Stimulated activated CD4-positive, alpha-beta T cell treated with anti-CD3 and anti-CD28 coated beads, Interleukin-2, amount 100 ng/mL, for 48 hours (primary cell): ENCODE results near the gene CAV2.

Experiments used
- DNase-seq, 2 donors: peaks; one replicate each; pipeline ENCODE4 v3.0.0-alpha.2; 2020

Gene CAV2

DNA sequence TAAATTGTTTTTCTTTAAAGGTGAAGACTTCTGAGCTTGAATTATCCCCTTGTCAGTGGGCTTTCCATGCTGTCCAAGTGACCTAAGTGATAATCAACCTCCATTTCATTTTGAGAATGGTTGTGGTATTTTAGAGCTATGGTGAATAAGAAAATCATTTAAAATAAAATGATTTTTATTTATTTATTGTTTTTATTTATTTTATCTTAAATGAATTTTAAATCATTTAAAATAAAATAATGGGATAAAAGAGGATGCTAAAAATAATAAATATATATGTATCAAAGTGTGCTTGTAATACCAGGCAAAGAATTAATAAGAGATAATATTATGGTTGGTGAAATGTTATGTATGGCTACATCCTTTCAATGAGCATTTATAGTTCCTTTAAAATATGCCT, 49.8 kb downstream of the CAV2 start:
- DNase-seq, result no peak

DNA sequence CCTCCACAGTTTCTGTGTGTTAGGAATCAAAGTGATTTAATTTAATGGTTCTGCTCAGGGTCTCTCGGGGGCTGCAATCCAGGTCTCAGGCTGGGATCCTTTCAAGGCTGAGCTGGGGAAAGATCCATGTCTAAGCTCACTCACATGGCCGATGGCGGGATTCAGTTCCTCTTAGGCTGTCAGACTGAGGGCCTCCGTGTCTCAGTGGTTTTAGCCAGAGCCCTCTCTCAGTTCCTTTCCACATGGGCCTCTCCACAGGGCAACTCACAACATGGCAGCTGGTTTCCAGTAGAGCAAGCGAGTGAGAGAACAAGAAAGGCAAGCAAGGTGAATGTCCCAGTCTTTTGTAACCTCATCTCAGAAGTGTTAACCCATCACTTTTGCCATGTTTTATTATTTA, 52.2 kb downstream of the CAV2 start:
- no peak for DNase-seq

DNA sequence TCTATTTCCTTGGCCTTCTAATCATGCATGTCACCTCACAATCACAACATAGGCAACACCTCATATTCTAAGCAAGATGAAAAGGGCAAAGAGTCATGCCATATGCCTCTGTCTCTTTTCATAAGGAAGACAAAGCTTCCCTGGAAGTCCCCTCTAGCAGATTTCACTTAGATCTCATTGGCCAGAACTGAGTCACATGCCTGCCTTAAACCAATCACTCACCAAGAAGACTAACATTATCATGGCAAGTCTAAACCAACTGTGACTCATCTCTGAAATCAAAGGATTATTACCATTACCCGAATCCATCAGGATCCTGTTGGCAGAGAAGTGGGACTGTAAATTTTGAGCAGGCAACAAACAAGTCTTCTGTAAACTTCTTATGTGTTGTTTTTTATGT, 53.1 kb downstream of the CAV2 start:
- no peak for DNase-seq

DNA sequence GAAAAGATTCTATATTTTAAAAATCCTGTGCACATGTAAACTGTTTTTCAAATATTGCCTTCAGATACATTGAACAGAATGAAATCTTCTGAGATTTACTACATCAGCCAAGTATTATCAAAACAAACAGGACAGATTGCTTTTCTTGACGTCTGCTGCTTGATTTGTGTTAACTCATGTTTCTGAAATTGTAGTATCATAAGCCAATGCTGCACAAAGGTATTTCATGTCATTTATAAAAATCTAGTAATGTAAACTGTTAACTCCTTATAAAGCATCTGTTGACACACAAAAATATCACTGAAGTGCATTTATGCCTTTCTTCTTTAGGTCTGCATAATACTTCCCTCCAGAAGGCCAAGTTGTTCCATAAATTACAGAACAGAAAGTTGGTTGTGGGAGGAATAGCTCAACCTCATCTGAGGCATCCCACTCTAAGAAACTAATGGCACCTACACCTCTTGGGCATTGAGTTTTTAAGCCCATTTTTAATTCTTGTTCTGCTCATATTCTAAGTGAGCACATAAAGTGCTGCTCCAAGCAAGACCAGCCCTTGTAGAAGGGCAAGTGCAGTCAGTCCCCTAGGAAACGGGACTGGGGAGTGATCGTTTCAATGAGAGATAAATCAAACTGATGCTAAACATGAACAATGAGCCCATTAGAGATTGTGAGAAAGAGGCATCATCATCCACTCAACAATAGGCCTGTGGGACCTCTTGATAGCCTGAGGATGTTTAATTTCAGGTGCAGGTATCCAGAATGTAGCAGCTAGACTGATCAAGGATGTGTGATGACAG, 53.8 kb downstream of the CAV2 start:
- DNase-seq, result no peak

DNA sequence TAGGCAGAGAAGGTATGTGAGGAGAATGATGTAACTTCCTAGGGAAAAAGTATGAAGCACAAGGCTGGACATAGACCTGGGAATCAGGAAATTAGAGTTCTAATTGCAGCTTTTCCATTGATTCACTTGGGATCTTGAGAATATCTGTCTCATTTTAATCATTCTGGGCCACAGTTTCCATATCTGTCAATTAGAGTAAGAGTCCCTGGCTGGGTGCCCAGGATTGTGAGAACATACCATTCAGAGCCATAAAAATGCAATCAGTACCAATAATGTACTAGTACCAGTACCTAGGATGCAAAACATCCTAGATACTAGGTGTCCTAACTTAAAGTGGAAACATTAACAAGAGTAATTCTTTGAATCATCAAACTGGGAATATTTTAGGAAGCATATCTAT, 54.9 kb downstream of the CAV2 start:
- no peak for DNase-seq

DNA sequence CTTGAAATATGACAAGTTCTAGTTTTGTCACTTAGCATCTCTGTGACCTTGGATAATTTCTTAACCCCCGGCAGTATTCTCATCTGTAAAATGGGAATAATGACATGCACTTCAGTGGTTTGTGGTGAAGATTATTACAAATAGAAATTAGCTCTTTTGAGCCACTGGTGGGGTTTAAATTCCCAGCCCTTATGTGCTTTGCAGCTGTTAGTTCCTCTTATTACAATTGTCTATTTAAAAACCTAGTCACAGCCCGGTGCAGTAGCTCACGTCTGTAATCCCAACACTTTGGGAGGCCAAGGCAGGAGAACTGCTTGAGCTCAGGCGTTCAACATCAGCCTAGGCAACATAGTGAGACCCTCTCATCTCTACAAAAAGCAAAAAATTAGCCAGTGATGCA, 55.4 kb downstream of the CAV2 start:
- DNase-seq, result no peak

DNA sequence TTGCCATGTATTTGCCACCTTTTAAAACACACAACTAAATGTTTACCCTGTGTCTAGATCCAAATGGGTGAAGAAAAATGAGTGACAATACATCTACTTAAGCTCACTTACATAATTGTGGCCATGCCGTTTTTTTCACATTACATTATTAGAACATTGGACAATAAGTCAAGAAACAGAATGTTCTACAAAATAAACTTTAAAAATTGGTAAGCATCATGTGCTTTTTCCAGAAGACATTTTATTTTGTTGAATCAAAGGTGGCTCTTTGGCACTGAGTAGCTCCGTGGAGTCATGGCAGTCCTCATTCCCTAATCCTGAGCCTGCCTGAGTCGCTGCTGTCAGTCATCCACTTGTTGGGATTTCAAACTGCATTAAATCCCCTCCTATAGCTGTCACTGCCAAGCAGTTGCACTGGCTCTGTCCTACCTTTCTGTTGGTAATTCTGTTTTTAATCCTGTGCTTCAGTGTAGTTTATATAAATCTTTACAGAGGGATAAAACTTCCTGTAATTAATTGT, 57.6 kb downstream of the CAV2 start:
- no peak for DNase-seq

DNA sequence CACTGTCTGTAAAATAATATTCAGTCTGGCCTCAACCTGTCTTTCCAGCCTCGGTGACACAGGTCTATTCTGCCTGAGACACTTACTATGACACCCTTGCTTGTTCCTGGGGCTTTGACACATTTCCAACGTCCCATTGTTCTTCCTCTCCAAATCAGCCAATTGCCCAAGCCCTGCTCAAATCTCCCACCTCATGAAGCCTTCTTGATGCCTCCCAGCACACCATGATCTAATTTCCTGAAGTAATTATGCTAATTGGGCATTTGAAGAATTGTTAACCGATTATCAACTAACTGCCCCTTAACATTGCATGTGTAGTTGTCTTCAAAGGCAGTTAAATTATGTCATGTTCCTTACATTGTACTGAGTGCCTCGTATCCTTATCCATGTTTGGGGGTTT, 58.4 kb downstream of the CAV2 start:
- DNase-seq, result no peak
